GM12801 (cell line): ENCODE measurements around the gene SPAM1.

ENCODE experiments used
- CTCF ChIP-seq: IDR thresholded peaks from one replicate; pipeline ENCODE4 v1.5.1; 2011; ENCODE audit warnings: control low read depth; ENCODE audit not compliant: insufficient read length; ENCODE audit errors: extremely low read depth

The SPAM1 gene

DNA sequence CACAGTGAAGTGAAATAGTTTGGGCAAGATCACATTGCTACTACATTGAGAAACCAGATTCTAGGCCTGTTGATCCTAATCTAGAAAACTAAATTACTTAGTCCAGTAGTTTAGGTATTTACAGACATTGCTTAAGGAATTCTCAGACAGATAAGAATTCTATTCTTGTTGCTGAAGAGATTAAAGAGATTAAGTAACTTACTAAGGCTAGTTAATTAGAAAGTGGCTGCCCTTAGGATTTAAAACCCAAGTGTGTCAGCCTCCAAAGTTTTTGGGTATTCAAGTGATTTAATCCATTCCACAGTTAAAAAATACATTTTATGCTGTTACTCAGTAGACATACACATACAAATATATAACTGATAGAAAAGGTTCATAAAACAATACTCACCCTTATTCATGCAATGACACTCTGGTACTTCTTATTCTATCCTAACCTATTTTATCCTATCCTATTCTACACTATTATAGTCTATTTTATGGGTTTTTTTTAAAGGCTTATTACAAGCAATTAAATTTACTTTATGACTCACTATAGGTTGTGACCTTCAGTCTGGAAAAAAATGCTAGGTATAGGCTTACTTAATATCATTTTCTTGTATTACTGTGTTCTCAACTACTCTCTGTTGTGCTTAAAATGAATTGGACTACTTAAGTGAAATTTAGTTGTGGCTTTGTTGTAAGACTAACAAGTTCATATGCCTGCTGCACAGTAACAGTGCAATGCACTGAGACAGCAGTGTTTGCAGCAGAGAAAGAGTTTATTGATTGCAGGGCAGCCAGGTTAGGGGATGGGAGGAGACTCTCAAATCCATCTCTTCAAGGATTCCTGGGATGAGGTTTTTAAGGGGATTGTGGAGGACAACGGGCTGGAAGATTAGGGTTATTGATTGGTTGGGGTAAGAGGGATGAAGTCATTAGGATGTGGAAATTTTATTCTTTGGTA, 10.7 kb downstream of the SPAM1 start:
- no peak for TF ChIP-seq CTCF

GRCh38 chr7:123936388-123936787, 11.3 kb downstream of the SPAM1 start:
- no peak for TF ChIP-seq CTCF

GRCh38 chr7:123939784-123940183, 14.7 kb downstream of the SPAM1 start:
- TF ChIP-seq CTCF = no peak

- TF ChIP-seq CTCF = no peak
Measured at GRCh38 chr7:123941391-123942180, 16.5 kb downstream of the SPAM1 start.

DNA sequence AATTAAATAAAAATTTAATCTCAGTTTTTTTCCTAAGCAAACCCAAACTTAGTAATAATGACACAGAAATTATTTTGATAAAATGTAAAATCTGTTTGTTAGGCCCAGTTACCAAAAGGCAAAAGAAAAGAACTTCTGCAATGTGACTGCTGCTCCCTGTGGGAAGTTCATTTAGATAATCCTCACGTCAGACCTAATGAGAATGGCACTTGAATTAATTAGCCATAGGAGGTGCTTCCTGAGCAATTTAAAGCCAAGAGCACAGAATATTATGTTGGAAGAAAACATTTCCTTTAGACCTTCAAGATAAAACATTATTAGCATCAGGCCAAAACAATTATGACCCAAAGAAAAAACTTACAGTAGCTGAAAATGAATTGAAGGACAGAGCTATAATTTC, 19.4 kb downstream of the SPAM1 start:
- TF ChIP-seq CTCF = no peak

DNA sequence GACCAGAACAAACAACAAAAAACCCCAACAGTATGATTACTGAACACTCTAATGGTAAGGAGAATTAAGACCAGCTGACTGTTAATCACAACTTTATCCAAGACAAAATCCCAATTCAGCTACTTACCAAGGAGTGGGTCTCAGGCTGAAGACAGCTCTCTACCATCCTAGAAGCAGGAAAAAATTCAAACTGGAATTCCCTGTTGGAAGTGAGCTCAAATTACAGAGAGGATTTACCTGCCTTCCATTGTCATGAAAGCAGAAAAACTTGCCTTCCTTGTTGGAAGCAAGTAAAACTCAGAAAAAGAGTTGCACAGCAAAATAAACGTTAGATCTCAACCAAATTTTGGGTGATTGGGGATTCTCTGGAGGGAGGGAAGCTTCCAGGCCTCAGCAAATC, 20.9 kb downstream of the SPAM1 start:
- no peak for TF ChIP-seq CTCF

DNA sequence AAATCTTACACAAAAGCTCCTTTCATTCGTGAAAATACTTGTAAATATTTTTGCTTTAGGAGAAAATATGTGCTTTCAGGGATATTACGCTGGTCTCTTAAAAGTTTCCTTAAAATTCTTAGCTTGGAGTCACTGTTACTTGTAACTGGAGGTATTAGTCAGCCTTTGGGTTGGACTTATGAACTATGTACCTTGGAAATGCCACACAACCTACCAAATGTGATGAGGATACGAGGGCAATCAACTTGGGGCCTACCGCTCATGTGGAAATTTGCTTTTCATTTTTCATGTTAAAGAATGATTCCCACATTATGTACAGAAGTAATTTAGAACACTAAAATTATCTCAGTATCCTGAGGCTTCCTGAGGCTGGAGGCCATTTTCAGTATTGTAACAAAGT, 23.1 kb downstream of the SPAM1 start:
- no peak for TF ChIP-seq CTCF
